Mesenchymal stem cell (in vitro differentiated cells and primary cell): ENCODE results near the gene RNF34.

Experiments used
- DNase-seq: peaks from one replicate; pipeline ENCODE4 v3.0.0-alpha.2; 2013
- H2AFZ ChIP-seq: one replicate; pipeline ENCODE4 v1.6.1; 2013; ENCODE audit warnings: low read depth, mild to moderate bottlenecking, control low read depth, inconsistent platforms, low read length, moderate library complexity
- H2AK5ac ChIP-seq: 2 replicates; pipeline ENCODE4 v1.6.1; 2013; ENCODE audit warnings: low read length, moderate library complexity, mild to moderate bottlenecking, inconsistent platforms; ENCODE audit not compliant: severe bottlenecking
- H2BK120ac ChIP-seq: one replicate; pipeline ENCODE4 v1.6.1; 2013; ENCODE audit warnings: low read depth, mild to moderate bottlenecking, inconsistent platforms, low read length, moderate library complexity
- H2BK12ac ChIP-seq, 2 experiments: one replicate each; pipeline ENCODE4 v1.6.1; 2013; ENCODE audit warnings: inconsistent platforms in 2 of 2, low read length in 2 of 2, mild to moderate bottlenecking in 2 of 2, moderate library complexity in 2 of 2, control low read depth in 1 of 2
- H2BK15ac ChIP-seq: one replicate; pipeline ENCODE4 v1.6.1; 2013; ENCODE audit warnings: mild to moderate bottlenecking, low read depth, inconsistent platforms; ENCODE audit not compliant: poor library complexity, severe bottlenecking
- H2BK5ac ChIP-seq: 2 replicates; pipeline ENCODE4 v1.6.1; 2013; ENCODE audit warnings: low read depth, mild to moderate bottlenecking, low read length, control low read depth, inconsistent platforms; ENCODE audit not compliant: poor library complexity, severe bottlenecking
- H3K14ac ChIP-seq, 2 experiments: one replicate each; pipeline ENCODE4 v1.6.1; 2013; ENCODE audit warnings: inconsistent platforms in 2 of 2, low read length in 2 of 2, control low read depth in 1 of 2, mild to moderate bottlenecking in 1 of 2, moderate library complexity in 1 of 2
- H3K18ac ChIP-seq, 2 experiments: one replicate each; pipeline ENCODE4 v1.6.1; 2013; ENCODE audit warnings: inconsistent platforms in 2 of 2, low read length in 2 of 2, control low read depth in 1 of 2, low read depth in 1 of 2, mild to moderate bottlenecking in 1 of 2
- H3K23ac ChIP-seq, 2 experiments: one replicate each; pipeline ENCODE4 v1.6.1; 2013; ENCODE audit warnings: inconsistent platforms in 2 of 2, low read length in 2 of 2, mild to moderate bottlenecking in 2 of 2, moderate library complexity in 2 of 2, control low read depth in 1 of 2
- H3K27ac ChIP-seq: 2 replicates; pipeline ENCODE4 v1.5.1; 2013; ENCODE audit warnings: mild to moderate bottlenecking, moderate library complexity, low read length, control low read depth, inconsistent platforms; ENCODE audit not compliant: poor library complexity, severe bottlenecking
- H3K27me3 ChIP-seq, 2 experiments: 2 replicates each; pipeline versions ENCODE4 v1.6.1 to v1.7.0; 2013; ENCODE audit warnings: low read length in 2 of 2, mild to moderate bottlenecking in 2 of 2, moderate library complexity in 2 of 2, control low read depth in 1 of 2, inconsistent platforms in 1 of 2; ENCODE audit not compliant: control insufficient read depth in 1 of 2, insufficient read depth in 1 of 2
- H3K36me3 ChIP-seq, 2 experiments: 2 replicates each; pipeline versions ENCODE4 v1.6.1 to v1.7.0; 2013; ENCODE audit warnings: low read length in 2 of 2, control low read depth in 1 of 2, inconsistent platforms in 1 of 2, low read depth in 1 of 2, mild to moderate bottlenecking in 1 of 2; ENCODE audit not compliant: insufficient read depth in 2 of 2, control insufficient read depth in 1 of 2
- H3K4ac ChIP-seq, 2 experiments: one replicate each; pipeline ENCODE4 v1.6.1; 2013; ENCODE audit warnings: inconsistent platforms in 2 of 2, low read length in 2 of 2, mild to moderate bottlenecking in 2 of 2, moderate library complexity in 2 of 2, control low read depth in 1 of 2, low read depth in 1 of 2
- H3K4me1 ChIP-seq: 2 replicates; pipeline ENCODE4 v1.6.1; 2013; ENCODE audit warnings: low read depth, low read length, control low read depth; ENCODE audit not compliant: control insufficient read depth, insufficient read depth
- H3K4me2 ChIP-seq: 2 replicates; pipeline ENCODE4 v1.6.1; 2013; ENCODE audit warnings: low read length, mild to moderate bottlenecking, inconsistent platforms; ENCODE audit not compliant: poor library complexity, severe bottlenecking
- H3K4me3 ChIP-seq, 2 experiments: 2 replicates each; pipeline versions ENCODE4 v1.5.1 to v1.7.0; 2013; ENCODE audit warnings: low read length in 2 of 2, mild to moderate bottlenecking in 2 of 2, control low read depth in 1 of 2, low read depth in 1 of 2; ENCODE audit not compliant: insufficient read depth in 1 of 2
- H3K79me1 ChIP-seq: replicated peaks from 2 replicates; pipeline ENCODE4 v1.6.1; 2013; ENCODE audit warnings: mild to moderate bottlenecking, control low read depth, low read length, inconsistent platforms; ENCODE audit not compliant: poor library complexity, severe bottlenecking
- H3K9ac ChIP-seq: 2 replicates; pipeline ENCODE4 v1.7.0; 2013; ENCODE audit warnings: mild to moderate bottlenecking, low read length, moderate library complexity
- H3K9me3 ChIP-seq: 2 replicates; pipeline ENCODE4 v1.7.0; 2013; ENCODE audit warnings: mild to moderate bottlenecking, low read length; ENCODE audit not compliant: control insufficient read depth
- H4K8ac ChIP-seq: one replicate; pipeline ENCODE4 v1.6.1; 2013; ENCODE audit warnings: inconsistent platforms, mild to moderate bottlenecking, low read length, moderate library complexity
- H4K91ac ChIP-seq: one replicate; pipeline ENCODE4 v1.6.1; 2013; ENCODE audit warnings: mild to moderate bottlenecking, low read length, inconsistent platforms
- WGBS: methylation state at CpG from one replicate; pipeline ENCODE4 v1.1.7; 2013; ENCODE audit warnings: mixed read lengths; 5-methylcytosine and 5-hydroxymethylcytosine counted together

Gene RNF34

DNA sequence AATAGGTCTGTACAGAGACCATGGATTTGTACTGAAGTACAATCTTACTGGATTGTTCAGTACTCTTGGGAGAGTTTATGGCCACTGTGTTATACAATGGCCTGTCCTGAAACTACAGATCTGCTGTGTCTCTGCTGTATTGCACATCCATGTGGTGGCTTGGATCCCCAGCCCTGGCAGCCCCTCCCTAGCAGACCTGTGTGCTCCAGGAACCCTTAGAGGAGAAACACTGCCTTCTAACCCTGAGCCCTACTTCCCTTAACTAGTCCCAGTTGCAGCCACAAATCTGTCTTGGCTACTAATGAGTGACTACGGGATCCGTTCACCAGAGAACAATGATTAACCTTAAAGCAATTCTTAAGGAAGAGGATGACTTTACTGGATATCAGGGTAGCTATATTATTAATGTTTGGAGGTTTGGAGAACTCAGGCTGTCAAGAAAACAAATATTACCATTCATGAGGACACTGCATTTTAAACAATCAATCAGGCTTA lies 27.7 kb downstream of the RNF34 start:
- Histone ChIP-seq H3K18ac (no peak overlapping the region), H3K27me3 (no peaks in the 10 kb centered on the region), H2AK5ac (no peak overlapping the region), H2AFZ (no peak overlapping the region), H2BK5ac (no peak overlapping the region), H3K23ac (no peak overlapping the region), H3K14ac (no peak overlapping the region), H3K4me3 (no peak overlapping the region), H2BK15ac (no peak overlapping the region), H3K4ac (no peak overlapping the region), H3K4me2 (peak overlapping the region; percentile 30), H2BK12ac (no peak overlapping the region), H4K91ac (no peak overlapping the region), H3K4me1 (peaks cover 3% of the 10 kb centered on the region), H3K79me1 (peaks cover 19% of the 10 kb centered on the region), H3K9me3 (no peaks in the 10 kb centered on the region), H3K36me3 (peaks cover 37 to 94% of the 10 kb centered on the region in 2 experiments), H2BK120ac (no peak overlapping the region), H3K27ac (peak overlapping the region; percentile 62), H3K9ac (no peak overlapping the region), H4K8ac (no peak overlapping the region)
- no peak for DNase-seq
- WGBS: 100% methylated on average over 2 of the region's 2 CpGs

- no peak overlapping the region for H4K91ac ChIP-seq
- peak; percentile 13 for DNase-seq
- H3K9ac ChIP-seq: no peak overlapping the region
- no peak overlapping the region for H3K27ac ChIP-seq
- peaks cover 14% of the 10 kb centered on the region for H3K79me1 ChIP-seq
- peaks cover 3% of the 10 kb centered on the region for H3K4me1 ChIP-seq
- H3K18ac ChIP-seq: no peak overlapping the region
- H3K9me3 ChIP-seq: no peaks in the 10 kb centered on the region
- no peak overlapping the region for H3K14ac ChIP-seq
- H2BK120ac ChIP-seq: no peak overlapping the region
- no peak overlapping the region for H4K8ac ChIP-seq
- no peak overlapping the region for H3K4me3 ChIP-seq
- H2BK15ac ChIP-seq: no peak overlapping the region
- H2BK5ac ChIP-seq: no peak overlapping the region
- H2BK12ac ChIP-seq: no peak overlapping the region
- no peak overlapping the region for H2AFZ ChIP-seq
- WGBS: 99% methylated on average over 5 of the region's 6 CpGs
- no peak overlapping the region for H3K4ac ChIP-seq
- H3K4me2 ChIP-seq: no peak overlapping the region
- H3K27me3 ChIP-seq: no peaks in the 10 kb centered on the region
- H2AK5ac ChIP-seq: no peak overlapping the region
- no peak overlapping the region for H3K23ac ChIP-seq
- H3K36me3 ChIP-seq: peaks cover 36 to 94% of the 10 kb centered on the region in 2 experiments
Measured at GRCh38 chr12:121428883-121429282, 29.0 kb downstream of the RNF34 start.

GRCh38 chr12:121430833-121431415 lies 31.0 kb downstream of the RNF34 start:
- H3K79me1 ChIP-seq: peaks cover 6% of the 10 kb centered on the region
- no peak overlapping the region for H2BK120ac ChIP-seq
- H3K4me1 ChIP-seq: peaks cover 3% of the 10 kb centered on the region
- no peak overlapping the region for H2AK5ac ChIP-seq
- 98% methylated on average over 4 of the region's 6 CpGs for WGBS
- no peak overlapping the region for H2BK15ac ChIP-seq
- H3K4me3 ChIP-seq: no peak overlapping the region
- H3K4ac ChIP-seq: no peak overlapping the region
- H3K18ac ChIP-seq: no peak overlapping the region
- no peak overlapping the region for H3K9ac ChIP-seq
- no peak overlapping the region for H2BK12ac ChIP-seq
- H4K8ac ChIP-seq: no peak overlapping the region
- H3K9me3 ChIP-seq: no peaks in the 10 kb centered on the region
- H3K23ac ChIP-seq: no peak overlapping the region
- no peaks in the 10 kb centered on the region for H3K27me3 ChIP-seq
- no peak overlapping the region for H2BK5ac ChIP-seq
- peaks cover 24 to 91% of the 10 kb centered on the region in 2 experiments for H3K36me3 ChIP-seq
- H2AFZ ChIP-seq: no peak overlapping the region
- DNase-seq: no peak
- no peak overlapping the region for H3K14ac ChIP-seq
- H3K4me2 ChIP-seq: no peak overlapping the region
- no peak overlapping the region for H4K91ac ChIP-seq
- H3K27ac ChIP-seq: no peak overlapping the region

DNA sequence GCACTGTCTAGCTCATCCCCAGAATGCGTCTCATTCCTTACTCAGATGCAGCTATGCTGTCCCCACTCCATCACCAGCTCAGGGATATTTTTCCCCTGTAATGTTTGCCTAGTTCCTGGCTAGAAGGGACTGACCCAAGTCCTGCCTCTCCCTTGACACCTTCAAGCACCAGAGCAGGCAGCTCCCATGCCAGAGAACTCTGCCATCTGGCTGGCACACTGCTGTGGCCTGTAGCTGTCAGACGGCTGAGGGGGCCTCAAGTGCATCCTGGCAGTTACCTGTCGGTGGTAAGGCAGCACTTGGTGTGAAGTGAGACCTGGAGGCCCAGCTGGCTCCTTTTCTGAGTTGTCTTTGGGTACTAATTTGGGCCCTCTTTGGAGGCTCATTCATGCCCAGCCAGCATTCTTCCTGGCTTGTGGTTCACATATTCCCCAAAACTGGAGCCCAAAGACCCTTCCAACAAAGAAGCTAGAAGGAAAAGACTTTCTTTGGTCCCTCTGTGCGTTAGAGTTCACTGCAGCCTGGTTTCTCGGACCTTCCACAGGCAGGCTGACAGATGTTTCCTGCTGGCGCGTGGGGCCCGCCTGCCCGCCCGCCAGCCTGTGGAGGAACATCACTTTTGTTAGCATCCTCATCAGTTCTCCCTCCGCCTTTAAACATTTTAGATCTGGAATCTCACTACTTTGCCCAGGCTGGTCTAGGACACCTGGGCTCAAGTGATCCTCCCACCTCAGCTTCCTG lies 33.0 kb downstream of the RNF34 start:
- H3K18ac ChIP-seq: no peak overlapping the region
- H2BK15ac ChIP-seq: no peak overlapping the region
- peaks cover 24 to 86% of the 10 kb centered on the region in 2 experiments for H3K36me3 ChIP-seq
- no peak overlapping the region for H4K91ac ChIP-seq
- no peak overlapping the region for H2AFZ ChIP-seq
- no peak for DNase-seq
- H3K14ac ChIP-seq: no peak overlapping the region
- H3K79me1 ChIP-seq: peaks cover 9% of the 10 kb centered on the region
- H2BK120ac ChIP-seq: no peak overlapping the region
- H3K23ac ChIP-seq: no peak overlapping the region
- no peak overlapping the region for H3K27ac ChIP-seq
- no peak overlapping the region for H3K9ac ChIP-seq
- no peak overlapping the region for H2BK12ac ChIP-seq
- H3K27me3 ChIP-seq: no peaks in the 10 kb centered on the region
- H3K9me3 ChIP-seq: peaks cover 6% of the 10 kb centered on the region
- 94% methylated on average over 11 of the region's 11 CpGs for WGBS
- no peak overlapping the region for H4K8ac ChIP-seq
- no peak overlapping the region for H2AK5ac ChIP-seq
- H3K4me2 ChIP-seq: no peak overlapping the region
- H3K4me3 ChIP-seq: no peak overlapping the region
- no peaks in the 10 kb centered on the region for H3K4me1 ChIP-seq
- H3K4ac ChIP-seq: no peak overlapping the region
- H2BK5ac ChIP-seq: no peak overlapping the region
